Embryonic facial prominence (tissue), 1 donor: Measurements from ENCODE around the gene GPALPP1.
"Not testable (repeated sequence)": the region's sequence is repeated elsewhere in the genome, so short reads cannot be mapped to it uniquely, and the experiment has no call there.

ENCODE experiments used
- DNase-seq: peaks from one replicate; pipeline ENCODE4 v3.0.0-alpha.2; 2016; ENCODE audit errors: extremely low spot score

Gene GPALPP1

DNA sequence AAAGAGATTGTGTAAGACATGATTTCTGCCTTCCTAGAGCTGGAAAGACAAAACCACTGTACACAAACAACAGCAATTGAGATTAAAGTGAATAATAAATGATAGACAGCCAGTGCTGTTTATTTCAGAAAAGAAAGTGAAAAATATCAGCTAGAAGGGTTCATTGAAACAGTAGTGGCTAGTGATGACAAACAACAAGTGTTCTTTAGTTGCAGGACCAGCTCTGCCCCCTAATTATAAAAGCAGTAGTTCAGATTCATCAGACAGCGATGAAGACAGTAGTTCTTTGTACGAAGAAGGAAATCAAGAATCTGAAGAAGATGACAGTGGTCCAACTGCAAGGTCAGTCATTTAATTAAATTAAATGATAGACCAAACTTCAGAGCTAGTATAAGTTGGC is 14.8 kb downstream of the GPALPP1 start:
- DNase-seq = no peak

DNA sequence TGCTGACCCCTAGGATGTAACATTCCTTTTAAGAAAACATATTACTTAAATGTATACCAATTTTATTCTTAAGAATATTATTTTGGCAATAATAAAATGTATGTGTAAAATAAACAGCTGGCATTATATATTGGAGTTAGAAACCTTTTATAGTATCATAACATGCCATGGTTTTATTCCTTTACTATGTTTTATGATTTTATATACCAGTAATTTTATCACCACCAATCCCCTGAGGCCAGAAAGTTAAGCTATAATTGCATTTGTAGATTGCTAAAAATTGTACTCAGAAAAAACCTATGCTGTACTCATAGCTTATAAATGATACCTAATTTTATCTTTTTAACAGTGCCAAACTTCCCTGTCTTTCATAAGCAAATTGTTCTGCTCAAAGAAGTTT is 17.9 kb downstream of the GPALPP1 start:
- no peak for DNase-seq

DNA sequence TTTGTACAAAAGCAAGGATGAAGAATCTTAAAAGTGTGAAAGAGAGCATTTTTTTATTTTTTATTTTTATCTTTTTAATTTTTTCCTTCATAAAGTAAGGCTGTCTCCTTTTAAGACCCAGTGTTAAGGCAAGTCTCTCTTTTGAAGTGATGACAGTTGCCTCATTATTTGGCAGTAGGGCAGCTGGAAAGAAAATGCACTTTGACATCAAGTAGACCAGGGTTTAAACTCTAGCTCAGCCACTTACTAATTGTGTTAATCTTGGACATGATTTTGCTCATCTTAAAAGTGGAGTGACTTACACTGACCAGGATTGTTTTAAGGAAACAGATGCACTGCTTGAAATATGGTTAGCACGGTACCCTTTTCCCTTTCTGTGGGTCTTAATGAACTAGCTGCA is 18.5 kb downstream of the GPALPP1 start:
- no peak for DNase-seq

DNA sequence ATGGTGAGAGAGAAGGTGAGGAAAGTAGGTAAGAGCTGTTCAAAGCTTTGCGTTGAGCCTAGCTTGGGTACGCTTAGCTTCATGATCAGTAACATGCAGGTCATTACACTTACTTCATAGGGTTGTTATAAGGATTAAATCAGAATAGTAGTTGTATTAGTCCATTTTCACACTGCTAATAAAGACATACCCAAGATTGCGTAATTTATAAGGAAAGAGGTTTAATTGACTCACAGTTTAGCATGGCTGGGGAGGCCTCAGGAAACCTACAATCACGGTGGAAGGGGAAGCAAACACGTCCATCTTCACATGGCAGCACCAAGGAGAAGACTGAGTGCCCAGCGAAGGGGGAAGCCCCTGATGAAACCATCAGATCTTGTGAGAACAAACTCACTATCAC is 21.9 kb downstream of the GPALPP1 start:
- DNase-seq = no peak

DNA sequence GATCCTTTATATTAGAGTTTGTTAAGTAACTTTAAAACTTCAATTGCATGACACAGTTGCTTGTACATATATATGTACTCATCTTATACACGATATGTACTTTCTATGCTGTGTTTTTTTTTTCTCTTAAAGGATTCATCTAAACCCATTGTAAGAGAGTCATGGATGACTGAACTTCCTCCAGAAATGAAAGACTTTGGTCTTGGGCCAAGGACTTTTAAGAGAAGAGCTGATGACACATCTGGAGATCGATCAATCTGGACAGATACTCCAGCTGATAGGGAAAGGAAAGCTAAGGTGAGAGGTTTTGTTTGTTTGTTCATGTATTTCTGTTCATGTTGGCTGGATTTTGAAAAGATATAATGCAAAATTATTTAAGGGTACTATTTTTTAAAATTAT is 26.0 kb downstream of the GPALPP1 start:
- DNase-seq = no peak

DNA sequence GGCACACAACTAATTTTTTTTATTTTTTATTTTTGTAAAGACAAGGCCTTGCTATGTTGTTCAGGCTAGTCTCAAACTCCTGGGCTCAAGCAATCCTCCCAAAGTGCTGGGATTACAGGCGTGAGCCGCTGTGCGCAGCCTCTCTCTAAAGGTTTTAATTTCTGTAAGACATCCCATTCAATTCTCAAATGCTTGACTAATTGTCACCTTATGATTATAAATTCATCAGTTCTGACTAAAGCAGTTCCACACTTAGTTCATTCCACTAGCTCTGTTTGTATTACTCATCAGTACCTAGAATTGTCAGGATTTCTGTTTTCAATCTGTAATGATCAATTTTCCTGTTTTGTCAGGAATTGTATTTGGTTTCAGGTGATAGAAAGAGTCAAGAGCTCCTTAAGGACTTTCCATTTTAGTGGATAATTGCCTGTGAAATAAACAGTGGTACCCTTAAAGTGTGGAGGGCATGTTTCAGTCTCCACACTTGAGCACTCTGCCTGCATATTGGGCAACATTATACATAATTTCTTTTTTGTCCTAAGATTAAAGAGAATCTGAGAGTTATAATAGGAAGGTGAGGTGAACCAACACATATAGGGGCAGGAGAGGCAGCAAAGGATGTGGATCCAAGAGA is 27.6 kb downstream of the GPALPP1 start:
- no peak for DNase-seq

DNA sequence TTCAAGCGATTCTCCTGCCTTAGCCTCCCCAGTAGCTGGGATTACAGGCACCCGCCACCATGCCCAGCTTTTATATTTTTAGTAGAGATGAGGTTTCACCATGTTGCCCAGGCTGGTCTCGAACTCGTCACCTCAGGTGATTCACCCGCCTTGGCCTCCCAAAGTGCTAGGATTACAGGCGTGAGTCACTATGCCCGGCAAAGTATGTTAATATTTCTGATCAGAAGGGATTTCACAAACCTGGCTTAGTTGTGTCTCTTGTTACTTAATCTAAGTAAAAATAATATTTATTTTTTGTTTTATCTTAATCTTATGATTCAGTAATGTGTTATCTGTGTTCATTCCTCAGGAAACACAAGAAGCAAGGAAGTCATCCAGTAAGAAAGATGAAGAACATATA is 30.6 kb downstream of the GPALPP1 start:
- not testable (repeated sequence) for DNase-seq

DNA sequence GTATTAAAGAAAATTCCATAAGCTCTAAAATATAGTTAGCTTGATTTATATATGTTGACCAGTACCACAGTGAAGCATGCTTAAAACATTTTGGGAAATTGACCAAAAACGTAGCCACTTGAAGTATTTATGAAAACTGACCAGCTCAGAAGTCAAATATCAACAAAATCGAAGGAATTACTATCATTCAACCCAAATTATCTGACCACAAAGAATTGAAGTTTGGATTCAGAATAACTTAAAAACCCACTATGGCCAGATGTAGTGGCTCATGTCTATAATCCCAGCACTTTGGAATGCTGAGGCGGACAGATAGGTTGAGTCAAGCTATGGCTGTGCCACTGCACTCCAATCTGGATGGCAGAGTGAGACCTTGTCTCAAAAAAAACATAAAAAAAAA is 31.9 kb downstream of the GPALPP1 start:
- DNase-seq = no peak

DNA sequence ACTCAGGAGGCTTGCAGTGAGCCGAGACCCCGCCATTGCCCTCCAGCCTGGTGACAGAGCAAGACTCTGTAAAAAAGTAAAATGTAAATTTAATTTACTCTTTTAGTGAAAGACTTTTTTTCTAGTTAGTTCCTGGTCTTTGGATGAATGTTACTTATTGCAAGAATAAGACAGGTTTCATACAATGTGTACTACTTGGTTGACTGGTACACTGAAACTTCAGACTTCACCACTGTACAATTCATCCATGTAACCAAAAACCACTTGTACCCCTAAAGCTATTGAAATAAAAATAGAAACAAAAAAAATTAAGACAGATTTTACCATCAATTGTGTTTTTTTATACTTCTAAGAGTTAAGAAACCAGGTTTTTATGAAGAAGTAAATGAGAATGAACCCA is 35.5 kb downstream of the GPALPP1 start:
- DNase-seq = no peak

DNA sequence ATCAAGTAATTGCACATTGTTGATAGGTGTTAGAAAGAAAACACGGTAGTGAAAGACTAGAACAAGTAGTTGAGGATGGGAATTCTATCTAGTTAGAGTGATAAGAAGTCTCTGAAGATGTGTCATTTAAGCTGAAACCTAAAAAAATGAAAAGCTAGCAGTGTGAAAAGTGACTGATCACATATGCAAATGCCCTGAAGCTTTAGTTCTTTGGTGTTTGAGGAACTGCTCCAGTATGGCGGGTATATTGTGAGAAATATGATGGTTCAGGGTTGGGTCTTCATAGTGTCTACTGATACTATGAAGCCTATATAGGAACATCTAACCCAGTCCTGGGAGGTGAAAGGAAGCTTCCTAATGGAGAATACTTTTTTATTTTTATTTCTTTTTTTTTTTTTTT is 45.0 kb downstream of the GPALPP1 start:
- no peak for DNase-seq

DNA sequence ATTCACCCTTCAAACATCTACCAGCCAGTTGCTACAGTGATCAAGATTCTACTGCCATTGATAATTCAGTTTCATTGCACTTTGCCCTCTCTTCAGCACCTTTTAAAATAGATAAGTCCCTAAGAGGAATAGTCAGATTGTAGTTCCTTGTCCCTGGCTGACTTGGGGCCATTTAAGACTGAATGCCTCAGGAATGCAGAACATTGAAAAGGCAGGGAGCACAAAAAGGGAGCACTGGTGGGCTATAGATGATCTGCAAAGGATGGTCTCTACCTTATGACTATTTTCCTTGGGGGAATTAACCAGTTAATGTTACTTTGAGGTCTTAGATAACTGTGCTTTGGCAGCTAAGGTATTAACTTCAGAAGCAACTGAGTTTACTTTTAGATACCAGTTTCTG is 46.9 kb downstream of the GPALPP1 start:
- DNase-seq = no peak

DNA sequence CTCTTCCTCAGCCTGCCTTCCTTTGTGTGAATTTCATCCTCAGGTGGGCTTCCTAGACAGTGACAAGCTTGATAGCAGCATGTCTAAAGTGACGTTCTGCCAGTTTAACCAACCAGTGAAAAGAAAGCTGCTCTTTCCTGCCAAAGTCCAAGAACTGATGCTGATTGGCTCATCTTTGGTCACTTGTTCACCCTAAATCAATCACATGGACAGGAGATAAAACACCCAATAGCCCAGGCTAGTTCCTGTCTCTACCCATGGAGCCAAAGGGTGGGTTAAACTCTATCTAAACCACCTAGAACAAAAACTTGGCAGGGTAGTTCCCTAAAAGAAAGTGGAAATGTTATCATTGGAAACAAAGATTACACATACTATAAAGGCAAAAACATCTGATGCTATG is 50.8 kb downstream of the GPALPP1 start:
- DNase-seq = no peak

DNA sequence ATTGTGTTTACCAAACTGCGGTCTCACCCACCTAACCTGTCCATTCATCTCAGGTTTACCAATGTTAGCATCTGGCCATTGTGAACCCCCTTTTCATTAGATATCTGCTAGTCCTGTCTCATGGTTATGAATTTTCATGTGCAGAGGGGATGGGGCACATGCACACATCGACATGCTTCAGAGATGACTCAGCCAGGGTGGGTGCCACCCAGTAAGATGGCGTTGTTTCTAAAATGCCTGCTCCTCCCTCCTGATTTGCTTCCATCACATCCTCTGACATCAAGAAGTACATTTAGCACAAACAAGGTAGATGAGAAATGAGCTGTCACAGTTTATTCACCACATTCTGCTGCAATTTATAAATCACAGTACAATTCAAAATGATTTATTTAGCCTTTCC is 51.3 kb downstream of the GPALPP1 start:
- DNase-seq = no peak

DNA sequence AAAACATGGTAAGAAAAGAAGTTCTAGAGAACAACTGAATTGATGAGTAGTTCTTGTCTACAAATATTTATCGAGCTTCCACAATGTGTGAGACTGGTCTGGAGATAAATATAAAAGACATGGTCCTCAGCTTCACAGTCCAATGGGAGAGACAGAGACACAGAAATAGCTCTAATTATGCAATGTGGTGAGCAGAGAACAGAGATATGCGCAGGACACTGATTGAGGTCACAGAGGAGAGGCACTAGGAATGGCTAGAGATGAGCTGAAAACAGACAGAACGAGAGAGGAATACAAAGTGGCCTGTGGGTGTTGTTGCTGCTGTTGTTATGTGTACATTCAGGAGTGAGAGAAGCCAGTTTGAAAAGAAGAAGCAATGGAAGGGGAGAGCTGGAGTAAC is 53.2 kb downstream of the GPALPP1 start:
- no peak for DNase-seq

DNA sequence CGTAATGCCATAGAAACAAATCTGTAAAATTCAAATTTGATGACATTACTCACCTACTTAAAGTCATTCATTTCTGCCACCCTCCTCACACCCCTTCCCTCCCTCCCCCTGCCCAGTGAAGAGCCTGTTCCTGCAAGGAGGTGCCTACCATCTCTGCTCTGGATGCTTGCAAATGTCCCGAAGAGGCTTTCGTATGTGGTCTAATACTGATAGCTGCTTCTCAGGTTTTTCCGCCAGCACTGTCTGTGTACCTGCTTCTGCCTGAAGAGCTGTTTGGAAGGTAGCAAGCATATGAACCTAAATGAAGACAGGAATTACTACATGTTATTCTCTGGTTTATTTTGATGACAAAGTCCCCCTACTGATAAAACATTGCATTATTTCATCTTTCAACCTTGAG is 57.1 kb downstream of the GPALPP1 start:
- no peak for DNase-seq

DNA sequence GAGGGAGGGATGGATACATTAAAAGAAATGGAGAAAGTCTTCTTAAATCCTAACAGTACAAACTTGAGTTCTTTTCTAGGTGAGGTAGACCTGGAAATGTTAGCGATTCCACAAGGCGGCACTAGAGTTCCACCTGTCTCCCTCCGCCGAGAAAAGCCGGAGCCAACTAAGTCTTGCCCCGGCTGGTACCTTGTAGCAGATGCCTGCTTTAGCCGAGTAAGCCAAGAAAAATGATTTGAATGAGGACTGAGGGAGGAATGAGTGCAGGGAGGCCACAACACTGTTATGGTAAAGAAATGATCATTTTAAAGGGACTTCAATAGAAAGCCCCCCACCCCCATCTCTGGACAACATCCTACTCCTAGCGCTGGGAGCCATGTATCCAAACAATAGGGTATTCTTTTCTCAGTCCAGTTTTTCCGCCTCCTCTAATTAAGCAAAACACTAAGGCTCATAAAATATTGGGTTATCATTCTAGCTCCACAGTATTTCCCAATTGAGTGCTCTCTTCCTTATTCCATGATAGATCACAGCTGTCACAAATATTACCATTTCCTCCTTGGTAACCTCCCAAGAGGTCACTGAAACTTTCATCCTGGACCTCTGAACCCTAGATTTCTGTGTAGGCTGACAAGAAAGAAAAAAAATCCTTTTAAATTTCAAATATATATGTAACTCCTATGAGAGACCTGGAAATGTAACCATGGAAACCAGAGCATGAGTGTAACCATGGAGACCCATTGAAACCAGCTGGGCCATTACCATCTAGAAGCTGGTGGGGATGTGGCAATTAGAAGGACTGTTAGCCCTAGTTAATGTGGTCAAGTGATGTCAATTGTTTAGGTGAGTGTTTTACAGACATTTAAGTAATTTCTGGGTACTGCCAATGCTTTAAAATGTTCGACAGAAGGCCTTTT is 58.3 kb downstream of the GPALPP1 start:
- DNase-seq = peak; percentile 76

DNA sequence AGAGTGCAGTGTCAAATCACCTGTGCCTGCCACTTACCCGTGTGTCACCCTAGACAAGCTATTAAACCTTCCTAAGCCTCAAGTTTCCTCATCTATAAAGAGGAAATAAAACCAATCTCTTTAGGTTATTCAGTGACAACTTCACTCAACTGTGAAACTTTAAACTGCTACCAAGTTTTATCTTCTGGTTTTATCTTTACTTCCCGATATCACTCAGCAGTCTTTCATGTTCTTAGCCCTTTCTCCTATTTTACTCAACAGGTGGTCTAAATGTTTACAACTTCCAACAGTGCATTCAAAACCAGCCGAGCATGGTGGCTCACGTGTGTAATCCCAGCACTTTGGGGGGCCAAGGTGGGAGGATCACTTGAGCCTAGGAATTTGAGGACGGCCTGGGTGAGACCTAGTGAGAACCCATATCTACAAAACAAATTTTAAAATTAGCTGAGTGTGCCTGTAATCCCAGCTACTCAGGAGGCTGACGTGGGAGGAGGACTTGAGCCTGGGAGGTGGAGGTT is 59.6 kb downstream of the GPALPP1 start:
- DNase-seq = no peak

DNA sequence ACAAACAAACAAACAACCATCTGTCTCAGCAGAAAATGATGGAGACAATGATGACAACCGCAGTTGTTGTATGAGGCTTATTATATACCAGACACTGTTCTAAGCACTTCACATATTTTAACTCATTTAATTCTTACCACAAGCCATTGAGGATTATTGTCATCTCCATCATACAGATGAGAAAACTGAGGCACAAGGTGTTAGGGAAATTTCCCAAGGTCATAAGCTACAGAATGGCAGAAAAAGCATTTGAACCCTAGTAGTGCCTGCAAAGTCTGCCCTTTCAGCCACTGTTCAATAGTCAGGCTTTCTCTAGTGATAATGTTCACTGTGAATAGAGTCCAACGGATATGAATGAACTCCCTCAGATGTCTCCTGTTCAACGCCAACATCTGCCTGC is 60.1 kb downstream of the GPALPP1 start:
- DNase-seq = no peak

DNA sequence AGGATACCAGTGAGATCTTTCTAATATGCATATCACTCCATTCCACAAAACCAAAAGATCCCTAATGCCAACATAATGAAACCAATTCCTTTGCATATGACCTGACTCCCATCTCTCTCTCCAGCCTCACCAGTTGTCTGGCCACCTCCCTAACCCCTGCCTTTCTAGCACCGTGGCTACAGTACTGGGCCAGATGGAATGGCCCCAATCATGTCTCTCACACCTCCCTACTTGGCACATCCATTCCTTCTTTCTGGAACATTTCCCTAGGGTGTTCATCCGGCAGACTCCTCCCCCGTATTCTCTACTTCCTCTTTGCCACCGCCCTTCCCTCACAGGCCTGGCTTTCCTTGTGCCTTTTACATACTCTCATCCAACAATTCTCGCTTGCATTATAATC is 62.0 kb downstream of the GPALPP1 start:
- no peak for DNase-seq

DNA sequence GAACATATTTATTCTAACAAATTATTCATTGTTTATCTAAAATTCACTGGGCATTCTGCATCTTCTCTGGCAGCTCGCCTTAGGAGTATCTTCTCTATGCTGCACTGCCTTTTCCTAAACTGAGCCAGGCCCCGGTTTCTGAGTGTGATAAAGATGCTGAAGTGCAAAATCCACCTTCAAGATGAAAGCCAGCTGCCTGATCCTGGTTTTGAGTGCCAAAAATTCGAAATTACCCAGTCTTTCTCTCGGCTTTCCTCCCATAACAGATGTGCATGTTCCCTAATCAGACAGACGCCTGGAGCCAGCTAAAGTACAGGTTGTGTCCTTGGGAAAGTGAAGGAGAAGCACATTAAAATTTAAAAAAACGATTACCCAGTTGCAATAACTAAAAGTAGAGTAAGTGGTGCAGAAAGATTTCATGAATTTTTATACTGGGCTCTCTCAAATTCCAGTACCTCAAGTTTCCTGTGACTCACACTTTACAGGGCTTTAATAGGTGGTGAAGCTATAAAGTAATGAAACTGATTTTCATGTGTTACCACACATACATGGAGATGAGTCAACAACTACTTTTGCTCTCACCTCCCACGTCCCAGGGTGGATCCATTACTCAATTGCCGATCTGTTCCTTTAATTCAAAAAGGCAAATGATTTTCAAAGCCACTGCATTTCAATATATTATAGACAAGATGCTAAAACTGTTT is 66.0 kb downstream of the GPALPP1 start:
- DNase-seq = no peak

DNA sequence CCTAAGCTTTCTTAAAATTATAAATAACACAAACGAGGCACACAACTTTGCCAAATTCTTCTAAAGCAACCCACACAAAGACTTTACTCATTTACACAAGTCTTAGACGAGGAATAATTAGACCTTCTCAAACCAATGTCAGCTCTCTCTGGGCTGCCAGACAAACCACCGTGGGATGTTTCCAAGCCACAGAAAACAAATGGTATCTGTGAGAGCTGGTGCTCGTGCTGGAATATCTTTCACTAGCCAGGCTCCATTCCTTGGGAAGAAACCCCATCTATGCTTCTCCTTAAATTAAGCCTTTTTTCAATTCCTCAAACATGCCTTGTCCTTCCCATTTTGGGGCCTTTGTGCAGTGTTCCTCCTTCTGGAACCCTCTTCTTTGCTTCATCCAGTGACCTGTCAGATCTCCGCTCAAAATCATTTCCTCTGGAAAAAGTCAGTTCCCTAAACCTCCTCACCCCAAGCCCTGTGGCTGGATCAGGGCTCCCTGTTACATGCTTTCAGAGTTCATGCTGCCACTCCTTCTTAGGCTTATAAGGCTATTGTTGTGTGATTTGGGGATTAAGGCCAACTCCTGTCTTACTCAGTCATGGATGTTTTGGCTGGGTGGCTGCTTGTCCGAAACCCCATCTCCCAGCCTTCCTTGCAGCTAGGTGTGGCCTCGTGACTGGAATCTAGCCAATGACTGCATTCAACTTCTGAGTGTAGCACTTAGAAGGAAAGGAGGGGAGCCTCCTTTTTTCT is 66.7 kb downstream of the GPALPP1 start:
- no peak for DNase-seq

DNA sequence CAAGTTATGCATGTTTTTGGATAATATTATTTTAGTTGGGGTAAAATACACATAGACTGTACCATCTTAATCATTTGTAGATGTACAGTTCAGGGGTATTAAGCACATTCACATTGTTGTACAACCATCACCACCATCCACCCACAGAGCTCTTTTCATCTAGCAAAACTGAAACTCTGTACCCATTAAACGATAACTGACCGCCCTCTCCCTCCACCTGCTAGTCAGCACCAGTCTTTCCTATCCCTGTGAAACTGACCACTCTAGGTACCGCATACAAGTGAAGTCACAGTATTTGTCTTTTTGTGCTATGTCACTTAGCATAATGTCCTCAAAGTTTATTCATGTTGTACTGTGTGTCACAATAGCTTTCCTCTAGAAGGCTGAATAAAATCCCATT is 70.7 kb downstream of the GPALPP1 start:
- DNase-seq = no peak
